WI38 (cell line): ENCODE measurements around the gene FHAD1.
"Not testable (repeated sequence)": the region's sequence is repeated elsewhere in the genome, so short reads cannot be mapped to it uniquely, and the experiment has no call there.

Experiments
- H3K4me3 ChIP-seq: 2 replicates; pipeline ENCODE4 v1.5.1; 2011; ENCODE audit warnings: low read depth, mild to moderate bottlenecking, control low read depth, low read length
- TF ChIP-seq, protein P1 (sequence below): IDR thresholded peaks from 2 replicates; pipeline ENCODE4 v1.5.1; 2012; ENCODE audit warnings: low read depth, mild to moderate bottlenecking, control low read depth, low read length

FHAD1 gene

DNA sequence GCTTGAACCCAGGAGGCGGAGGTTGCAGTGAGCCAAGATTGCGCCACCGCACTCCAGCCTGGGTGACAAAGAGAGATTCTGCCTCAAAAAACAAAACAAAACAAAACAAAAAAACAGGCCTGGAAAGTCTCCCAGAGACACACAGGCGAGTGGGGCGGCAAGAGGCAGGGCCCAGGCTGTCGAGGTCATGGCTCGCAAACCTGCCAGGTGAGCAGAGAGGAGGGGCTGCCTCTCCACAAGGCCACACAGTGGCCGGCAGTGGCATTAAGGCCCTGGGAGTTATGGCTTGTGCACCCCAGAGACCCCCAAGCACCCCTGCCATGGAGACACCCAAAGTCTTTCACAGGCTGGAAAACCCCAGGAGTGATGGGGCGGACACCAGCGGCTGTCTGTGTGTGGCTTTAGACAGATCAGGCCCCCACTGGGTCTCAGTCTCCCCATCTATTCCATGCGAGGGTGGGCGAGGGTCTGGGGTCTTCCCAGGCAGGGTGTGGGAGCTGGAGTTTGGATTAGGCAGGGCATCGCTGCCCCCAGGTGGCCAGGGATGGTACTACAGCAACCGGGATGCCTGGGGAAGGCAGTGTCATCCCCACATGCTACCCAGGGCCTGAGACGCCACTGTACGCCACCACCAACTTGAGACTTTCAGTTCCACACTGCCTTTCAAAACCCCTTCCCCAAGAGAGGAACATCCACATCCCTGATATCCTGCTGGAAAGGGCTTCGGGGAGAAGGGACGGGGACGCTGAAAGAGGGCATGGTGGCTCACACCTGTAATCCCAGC, 184.0 kb downstream of the FHAD1 start:
- TF ChIP-seq, protein P1, sequence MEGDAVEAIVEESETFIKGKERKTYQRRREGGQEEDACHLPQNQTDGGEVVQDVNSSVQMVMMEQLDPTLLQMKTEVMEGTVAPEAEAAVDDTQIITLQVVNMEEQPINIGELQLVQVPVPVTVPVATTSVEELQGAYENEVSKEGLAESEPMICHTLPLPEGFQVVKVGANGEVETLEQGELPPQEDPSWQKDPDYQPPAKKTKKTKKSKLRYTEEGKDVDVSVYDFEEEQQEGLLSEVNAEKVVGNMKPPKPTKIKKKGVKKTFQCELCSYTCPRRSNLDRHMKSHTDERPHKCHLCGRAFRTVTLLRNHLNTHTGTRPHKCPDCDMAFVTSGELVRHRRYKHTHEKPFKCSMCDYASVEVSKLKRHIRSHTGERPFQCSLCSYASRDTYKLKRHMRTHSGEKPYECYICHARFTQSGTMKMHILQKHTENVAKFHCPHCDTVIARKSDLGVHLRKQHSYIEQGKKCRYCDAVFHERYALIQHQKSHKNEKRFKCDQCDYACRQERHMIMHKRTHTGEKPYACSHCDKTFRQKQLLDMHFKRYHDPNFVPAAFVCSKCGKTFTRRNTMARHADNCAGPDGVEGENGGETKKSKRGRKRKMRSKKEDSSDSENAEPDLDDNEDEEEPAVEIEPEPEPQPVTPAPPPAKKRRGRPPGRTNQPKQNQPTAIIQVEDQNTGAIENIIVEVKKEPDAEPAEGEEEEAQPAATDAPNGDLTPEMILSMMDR: peak; percentile 99
- no peak overlapping the region for H3K4me3 ChIP-seq

DNA sequence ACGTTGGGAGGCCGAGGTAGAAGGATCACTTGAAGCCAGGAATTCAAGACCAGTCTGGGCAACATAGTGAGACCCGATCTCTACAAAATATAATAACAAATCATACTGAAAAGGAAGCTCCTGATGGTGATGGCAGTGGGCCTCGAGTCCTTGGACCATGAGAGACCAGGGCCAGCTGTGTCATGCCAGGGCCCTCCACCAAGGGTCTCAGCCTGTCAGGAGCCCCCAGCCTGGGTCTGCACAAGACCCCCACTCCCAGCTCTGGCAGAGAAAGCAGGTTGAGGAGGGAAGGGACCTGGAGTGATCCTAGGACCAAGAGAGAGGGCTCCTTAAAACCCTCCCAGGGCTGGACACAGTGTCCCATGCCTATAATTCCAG, 184.5 kb downstream of the FHAD1 start:
- H3K4me3 ChIP-seq: no peak overlapping the region
- TF ChIP-seq, protein P1: no peak

DNA sequence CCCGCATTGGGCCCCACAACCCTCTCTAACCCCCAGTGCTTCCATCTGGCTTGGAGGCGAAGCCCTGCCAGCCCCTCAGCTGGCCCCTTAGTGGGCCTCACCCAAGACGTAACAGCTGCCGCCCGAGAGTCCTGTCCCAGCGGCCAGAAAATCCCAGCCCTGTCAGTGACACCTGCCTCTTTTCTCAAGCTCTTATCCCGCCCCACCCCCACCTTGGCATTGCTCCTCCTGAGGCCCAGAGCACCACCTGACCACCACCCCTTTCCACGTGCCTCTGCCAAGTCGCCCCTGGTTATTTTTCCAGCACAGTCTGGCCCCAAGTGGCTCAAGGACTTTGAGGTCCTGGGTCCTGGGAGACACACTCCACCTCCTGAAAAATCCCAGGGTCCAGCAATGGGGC, 185.3 kb downstream of the FHAD1 start:
- TF ChIP-seq, protein P1: no peak
- H3K4me3 ChIP-seq: no peak overlapping the region

DNA sequence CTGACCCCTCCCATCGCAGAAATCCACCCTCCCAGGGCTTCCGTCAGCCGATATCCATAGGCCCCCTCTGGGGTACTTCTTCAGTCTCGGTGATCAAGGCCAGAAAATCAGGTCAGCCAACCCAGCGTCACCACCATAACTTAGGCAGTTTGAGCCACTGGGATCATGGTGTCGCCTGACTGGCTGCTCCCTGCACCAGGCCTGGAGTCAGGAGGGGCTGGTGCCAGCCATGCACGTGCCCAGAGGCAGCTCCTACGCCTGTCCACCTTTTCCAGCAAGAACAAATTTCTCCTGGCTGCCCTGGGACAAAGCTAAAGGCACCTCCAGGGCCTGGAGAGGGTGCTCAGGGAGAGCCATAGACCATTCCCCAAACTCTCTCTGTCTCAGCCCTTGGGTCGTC, 186.4 kb downstream of the FHAD1 start:
- no peak overlapping the region for H3K4me3 ChIP-seq
- TF ChIP-seq, protein P1: no peak

DNA sequence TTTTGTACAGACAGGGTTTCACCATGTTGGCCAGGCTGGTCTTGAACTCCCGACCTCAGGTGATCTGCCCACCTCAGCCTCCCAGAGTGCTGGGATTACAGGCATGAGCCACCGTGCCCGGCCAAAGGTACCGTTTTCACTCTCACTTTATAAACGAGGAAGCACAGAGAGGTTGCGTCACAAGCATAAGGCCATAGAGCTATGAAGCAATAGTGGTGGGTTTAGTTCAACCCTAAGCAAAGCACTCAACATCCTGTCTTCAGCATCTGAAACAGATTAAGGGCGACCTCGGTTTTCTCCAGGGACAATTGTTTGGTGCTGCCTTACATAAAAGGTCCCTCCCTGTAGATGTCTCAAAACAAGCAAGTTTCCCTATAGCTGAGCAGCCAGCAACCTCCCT, 187.7 kb downstream of the FHAD1 start:
- H3K4me3 ChIP-seq: not testable (repeated sequence)

DNA sequence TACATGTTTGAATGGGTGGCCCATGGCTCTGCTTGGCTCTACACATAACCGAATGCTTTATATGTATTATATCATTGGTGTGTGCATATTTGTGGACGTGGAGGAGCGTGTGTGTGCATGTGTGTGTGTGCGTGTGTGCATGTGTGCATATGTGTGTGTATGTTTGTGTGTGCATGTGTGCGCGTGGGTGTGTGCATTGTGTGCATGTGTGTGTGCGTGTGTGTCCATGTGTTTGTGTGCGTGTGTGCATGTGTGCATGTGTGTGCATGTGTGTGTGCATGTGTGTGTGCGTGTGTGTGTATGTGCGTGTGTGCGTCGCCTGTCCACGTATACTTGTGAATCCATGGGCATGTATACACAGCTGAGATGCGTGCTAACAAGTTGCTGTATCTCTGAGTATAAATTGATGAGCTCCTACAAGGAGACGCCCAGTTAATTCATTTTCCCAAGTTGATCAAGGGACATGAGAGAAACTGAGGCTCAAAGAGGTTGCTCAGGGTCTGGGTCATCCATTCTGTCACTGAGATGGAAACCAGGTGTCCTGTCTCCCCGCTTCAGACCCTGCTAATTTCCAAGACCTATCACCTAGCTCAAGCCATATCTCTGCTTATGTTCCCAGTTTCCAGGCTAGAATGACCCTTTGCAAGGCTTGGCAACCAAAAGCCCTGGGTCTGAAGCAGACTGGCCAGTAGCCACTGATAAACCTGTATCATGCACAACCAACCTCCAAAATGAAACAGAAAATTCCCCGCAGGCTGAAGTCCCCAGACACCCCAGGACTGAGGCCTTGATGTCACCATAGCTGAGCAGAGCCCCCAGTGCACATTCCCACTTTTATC, 188.4 kb downstream of the FHAD1 start:
- TF ChIP-seq, protein P1: no peak
- H3K4me3 ChIP-seq: no peak overlapping the region

DNA sequence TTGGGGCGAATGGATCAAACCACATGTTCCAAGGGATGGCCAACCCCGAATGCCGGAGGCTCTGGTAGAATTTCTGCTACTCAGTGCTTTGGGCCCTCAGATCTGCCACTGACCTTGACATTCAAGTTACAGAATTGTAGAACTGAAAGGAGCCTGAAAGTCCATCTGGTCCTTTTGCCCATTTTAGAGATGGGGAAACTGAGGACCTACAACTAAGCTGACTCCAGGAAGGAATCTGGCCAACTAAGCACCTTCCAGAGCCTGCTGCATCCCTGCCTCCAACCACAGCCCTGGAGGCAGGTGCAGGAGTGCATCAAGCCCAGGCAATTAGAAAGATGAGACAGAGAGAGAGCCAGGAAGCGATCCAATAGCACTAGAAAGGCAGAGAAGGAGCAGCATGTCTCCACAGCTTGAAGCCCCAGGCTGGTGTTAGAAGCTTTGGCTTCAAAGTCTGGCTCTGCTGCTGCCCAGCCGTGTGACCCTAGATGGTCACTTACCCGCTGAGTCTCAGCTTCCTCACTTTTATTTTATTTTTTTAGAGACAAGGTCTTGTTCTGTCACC, 189.9 kb downstream of the FHAD1 start:
- TF ChIP-seq, protein P1: no peak

More for the DNA sequence above, 189.9 kb downstream of the FHAD1 start:
- no peak overlapping the region for H3K4me3 ChIP-seq
